Bronchial epithelial cell (primary cell): ENCODE data around the gene PRCD. TPM values are rescaled to one million over a fixed set of nuclear protein-coding genes. Genes with fewer than 3 reads are reported as not detected.

Experiments
- DNase-seq: peaks from one replicate; pipeline ENCODE4 v3.0.0-alpha.2; 2010; ENCODE audit warnings: low read depth
- FAIRE-seq: peaks from 2 replicates; lab custom pipeline; 2011; peaks lifted over from hg19 to GRCh38; lab: Jason Lieb, UNC
- H3K27me3 ChIP-seq: 2 replicates; pipeline ENCODE4 v1.5.1; 2011; ENCODE audit warnings: low read length; ENCODE audit not compliant: control insufficient read depth, insufficient read depth
- H3K36me3 ChIP-seq: 2 replicates; pipeline ENCODE4 v1.5.1; 2011; ENCODE audit warnings: low read length; ENCODE audit not compliant: control insufficient read depth, insufficient read depth
- H3K4me3 ChIP-seq: 2 replicates; pipeline ENCODE4 v1.5.1; 2011; ENCODE audit warnings: mild to moderate bottlenecking, low read depth, low read length, control low read depth
- total RNA-seq: library from RNA; depleted of rRNA; stranded (reverse); fragments of >200 nt; gene quantifications from 2 replicates; pipeline ENCODE4 v1.2.1, GENCODE V29; 2014
- TF ChIP-seq, protein P1 (sequence below): IDR thresholded peaks from 2 replicates; pipeline ENCODE4 v1.5.1; 2011; ENCODE audit warnings: mild to moderate bottlenecking, moderate library complexity, low read length, control low read depth, inconsistent platforms; ENCODE audit not compliant: insufficient read depth, severe bottlenecking

The PRCD gene
- total RNA-seq, 1 donor from 2014 or later = not detected

DNA sequence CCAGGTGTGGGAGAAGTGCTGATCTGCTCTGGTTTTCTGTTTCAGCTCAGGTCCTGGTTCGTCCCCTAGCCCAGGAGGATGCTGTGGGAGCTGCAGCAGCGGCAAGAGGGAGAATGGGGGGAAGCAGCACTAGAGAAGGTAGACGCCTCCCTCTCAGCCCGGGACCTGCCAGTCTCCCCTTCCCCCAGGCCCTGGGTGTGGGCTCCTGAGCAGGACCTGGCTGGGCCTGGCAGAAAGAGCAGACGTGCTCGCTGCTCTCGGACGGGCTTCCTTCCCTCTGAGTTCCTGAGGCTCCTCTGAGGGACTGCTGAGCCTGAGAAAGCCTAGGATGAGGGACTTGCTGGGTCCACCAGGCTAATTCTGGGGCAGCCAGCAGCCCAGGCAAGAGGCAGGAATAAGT, 3.1 kb downstream of the PRCD start:
- Histone ChIP-seq H3K27me3 (no peaks in the 10 kb centered on the region), H3K36me3 (peaks cover 1% of the 10 kb centered on the region), H3K4me3 (no peak overlapping the region)
- TF ChIP-seq, protein P1, sequence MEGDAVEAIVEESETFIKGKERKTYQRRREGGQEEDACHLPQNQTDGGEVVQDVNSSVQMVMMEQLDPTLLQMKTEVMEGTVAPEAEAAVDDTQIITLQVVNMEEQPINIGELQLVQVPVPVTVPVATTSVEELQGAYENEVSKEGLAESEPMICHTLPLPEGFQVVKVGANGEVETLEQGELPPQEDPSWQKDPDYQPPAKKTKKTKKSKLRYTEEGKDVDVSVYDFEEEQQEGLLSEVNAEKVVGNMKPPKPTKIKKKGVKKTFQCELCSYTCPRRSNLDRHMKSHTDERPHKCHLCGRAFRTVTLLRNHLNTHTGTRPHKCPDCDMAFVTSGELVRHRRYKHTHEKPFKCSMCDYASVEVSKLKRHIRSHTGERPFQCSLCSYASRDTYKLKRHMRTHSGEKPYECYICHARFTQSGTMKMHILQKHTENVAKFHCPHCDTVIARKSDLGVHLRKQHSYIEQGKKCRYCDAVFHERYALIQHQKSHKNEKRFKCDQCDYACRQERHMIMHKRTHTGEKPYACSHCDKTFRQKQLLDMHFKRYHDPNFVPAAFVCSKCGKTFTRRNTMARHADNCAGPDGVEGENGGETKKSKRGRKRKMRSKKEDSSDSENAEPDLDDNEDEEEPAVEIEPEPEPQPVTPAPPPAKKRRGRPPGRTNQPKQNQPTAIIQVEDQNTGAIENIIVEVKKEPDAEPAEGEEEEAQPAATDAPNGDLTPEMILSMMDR = no peak
- FAIRE-seq (no peak), DNase-seq (no peak)

DNA sequence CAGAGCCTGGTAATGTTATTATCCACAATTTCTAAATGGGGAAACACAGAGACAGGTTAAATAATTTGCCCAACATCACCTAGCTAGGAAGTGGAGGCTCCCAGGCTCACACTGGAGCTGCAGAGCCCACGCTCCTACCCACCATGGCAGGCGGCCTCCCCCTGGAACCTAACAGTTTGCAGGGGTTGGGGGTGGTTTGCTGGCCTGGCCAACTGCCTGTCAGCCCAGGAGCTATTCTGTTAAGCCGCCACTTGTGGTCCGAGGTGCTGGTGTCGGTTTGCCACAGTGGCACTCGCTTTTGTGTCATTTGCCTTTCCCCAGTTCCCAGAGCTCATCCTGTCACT, 3.6 kb downstream of the PRCD start:
- TF ChIP-seq, protein P1 = no peak
- no peak overlapping the region for H3K4me3 ChIP-seq
- H3K36me3 ChIP-seq = peaks cover 1% of the 10 kb centered on the region
- DNase-seq (no peak), FAIRE-seq (no peak)
- H3K27me3 ChIP-seq = no peaks in the 10 kb centered on the region

DNA sequence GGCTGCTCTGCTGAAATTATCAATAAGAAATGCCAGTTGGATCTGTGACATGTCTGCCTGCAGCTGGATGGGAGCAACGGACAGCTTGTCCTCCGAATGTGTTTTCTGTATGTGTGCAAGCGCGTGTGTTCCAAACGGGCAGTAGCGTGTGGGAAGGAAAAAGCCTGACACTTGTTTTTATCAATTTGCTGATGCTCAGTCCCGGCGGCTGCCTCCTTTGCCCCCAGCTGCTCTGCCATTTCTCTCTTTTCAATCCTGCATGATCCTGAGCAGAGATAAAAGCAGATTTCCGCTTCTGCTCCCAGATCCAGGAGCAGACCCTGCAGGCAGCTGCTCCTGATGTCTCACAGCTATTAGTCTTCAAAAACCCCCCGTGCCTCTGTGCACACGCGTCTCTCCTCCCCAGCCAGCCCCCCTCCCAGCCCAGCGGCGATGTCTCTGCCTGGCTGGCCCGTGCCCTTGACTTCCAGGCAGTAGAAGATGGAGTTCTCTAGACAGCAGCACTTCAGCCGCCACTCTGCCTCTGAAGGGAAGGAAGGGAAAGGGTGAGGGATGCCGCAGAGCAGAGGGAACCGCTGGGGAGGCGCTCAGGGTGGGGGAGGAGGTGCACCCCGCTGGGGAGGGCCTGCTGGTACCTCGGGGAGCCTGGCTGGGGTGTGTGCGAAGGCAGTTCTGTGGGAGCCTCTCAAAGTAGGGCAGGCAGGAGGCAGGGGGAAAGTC, 4.1 kb downstream of the PRCD start:
- H3K36me3 ChIP-seq = peaks cover 1% of the 10 kb centered on the region
- TF ChIP-seq, protein P1 = no peak
- DNase-seq (no peak), FAIRE-seq (no peak)
- H3K4me3 ChIP-seq = no peak overlapping the region
- no peaks in the 10 kb centered on the region for H3K27me3 ChIP-seq

DNA sequence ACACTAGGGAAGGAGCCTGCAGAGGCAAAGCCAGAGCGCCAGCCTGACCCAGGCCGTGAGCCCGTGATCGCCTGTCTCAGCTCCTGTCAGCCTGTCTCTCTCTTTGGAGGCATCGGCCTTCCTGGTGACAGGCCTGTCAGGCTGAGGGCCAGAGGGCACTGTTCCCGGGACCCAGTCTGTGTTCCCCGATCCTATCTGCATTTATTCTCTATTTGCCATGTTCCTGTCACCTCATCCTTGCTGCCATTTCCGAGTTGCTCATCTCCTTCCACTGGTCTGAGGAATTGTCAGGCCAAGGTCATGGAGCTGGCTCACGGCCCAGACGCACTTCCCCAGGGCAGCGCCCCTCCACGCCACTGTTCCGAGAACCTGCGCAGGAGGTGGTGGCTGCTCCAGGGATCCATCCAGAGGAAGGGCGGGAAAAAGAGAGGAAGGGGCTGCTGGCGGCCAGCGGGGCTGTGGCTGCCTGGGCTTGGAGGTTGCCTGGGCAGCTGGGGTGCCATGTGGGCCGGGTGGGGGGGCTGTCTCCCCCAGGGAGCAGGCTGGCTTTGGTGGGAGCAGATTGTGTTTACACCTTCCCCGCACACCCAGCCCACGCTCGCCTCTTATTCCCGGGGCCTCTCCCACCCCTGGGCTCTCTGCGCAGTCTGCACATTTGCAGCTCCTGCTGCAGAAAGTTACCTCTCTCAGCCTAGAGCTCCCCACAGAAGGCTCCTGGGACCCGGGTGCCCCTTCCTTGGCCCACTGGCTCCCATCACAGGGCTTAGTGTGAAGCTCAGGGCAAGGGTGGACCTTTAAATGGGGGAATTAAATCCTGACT, 4.9 kb downstream of the PRCD start:
- no peaks in the 10 kb centered on the region for H3K27me3 ChIP-seq
- FAIRE-seq (no peak), DNase-seq (no peak)
- H3K36me3 ChIP-seq = peaks cover 1% of the 10 kb centered on the region
- no peak overlapping the region for H3K4me3 ChIP-seq
- TF ChIP-seq, protein P1 = no peak

GRCh38 chr17:76545918-76546555, 6.2 kb downstream of the PRCD start:
- Histone ChIP-seq H3K27me3 (no peaks in the 10 kb centered on the region), H3K36me3 (peaks cover 1% of the 10 kb centered on the region), H3K4me3 (no peak overlapping the region)
- TF ChIP-seq, protein P1 = no peak
- FAIRE-seq (no peak), DNase-seq (no peak)
